Measurements from ENCODE around the gene RNF126. TPM values are rescaled to one million over a fixed set of nuclear protein-coding genes. Genes with fewer than 3 reads are reported as not detected.
"Not testable (repeated sequence)": the region's sequence is repeated elsewhere in the genome, so short reads cannot be mapped to it uniquely, and the experiment has no call there.

The RNF126 gene
- total RNA-seq, 2 donors from 2014 or later: 19.2 to 35.9 TPM

DNA sequence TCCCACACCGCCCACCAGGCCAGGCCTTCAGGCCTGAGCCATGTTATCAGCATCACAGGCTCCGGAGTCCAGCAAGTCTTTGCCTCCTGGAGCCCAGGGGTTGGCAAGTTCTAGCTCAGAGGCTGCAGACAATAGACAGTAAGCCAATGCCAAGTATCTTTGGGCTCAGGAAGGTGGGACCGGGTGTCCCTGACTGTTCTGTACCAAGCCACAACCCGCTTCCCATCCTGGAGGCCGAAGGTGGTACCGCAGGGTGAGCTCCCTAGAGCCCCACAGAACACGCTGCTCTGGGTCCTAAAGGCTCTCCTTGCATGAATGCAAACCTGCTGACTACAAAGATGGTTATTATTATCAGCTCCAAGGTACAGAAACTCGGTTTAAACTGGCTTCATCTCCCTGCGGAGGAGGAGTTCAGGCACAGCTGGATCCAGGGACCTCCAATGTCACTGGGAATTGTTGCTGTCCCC is 7.6 kb upstream of the RNF126 start:
- ATAC-seq (no peak), DNase-seq (no peak)
- intact Hi-C loops (cut with DNase I): no loop called here

DNA sequence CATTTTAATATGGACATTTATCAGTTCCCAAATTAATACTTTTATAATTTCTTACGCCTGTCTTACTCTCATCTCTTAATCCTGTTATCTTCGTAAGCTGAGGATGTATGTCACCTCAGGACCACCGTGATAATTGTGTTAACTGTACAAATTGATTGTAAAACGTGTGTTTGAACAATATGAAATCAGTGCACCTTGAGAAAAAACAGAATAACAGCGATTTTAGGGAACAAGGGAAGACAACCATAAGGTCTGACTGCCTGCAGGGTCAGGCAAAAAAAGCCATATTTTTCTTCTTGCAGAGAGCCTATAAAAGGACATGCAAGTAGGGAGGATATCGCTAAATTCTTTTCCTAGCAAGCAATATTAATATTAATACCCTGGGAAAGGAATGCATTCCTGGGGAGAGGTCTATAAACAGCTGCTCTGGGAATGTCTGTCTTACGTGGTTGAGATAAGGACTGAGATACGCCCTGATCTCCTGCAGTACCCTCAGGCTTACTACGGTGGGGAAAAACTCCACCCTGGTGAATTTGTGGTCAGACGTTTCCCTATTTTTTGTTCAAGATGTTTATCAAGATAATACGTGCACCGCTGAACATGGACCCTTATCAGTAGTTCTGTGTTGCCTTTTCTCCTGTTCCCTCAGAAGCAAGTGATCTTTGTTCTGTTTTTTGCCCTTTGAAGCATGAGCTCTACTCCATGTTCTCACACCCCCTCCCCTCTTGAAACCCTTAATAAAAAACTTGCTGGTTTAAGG is 5.8 kb upstream of the RNF126 start:
- not testable (repeated sequence) for ATAC-seq, DNase-seq
- intact Hi-C loops (cut with DNase I): loop anchor here in 1 of 2 donors (5.0 kb wide), 1 partner anchor 63 kb away; no protein-coding TSS in a partner anchor

DNA sequence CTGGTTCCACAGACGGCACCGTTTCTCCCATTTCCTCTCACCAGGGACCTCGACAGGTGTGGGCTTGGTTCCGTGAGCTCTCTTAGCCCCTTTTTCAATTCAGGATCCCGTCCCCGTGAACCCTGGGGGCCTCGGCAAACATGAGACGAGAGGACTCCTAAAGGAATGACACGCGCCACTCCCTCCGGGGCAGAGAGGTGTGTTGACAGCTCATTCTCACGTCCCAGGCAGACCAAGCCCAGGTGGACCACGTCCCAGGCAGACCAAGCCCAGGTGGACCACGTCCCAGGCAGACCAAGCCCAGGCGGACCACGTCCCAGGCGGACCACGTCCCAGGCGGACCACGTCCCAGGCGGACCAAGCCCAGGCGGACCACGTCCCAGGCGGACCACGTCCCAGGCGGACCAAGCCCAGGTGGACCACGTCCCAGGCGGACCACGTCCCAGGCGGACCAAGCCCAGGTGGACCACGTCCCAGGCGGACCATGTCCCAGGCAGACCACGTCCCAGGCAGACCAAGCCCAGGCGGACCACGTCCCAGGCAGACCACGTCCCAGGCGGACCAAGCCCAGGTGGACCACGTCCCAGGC is 4.1 kb upstream of the RNF126 start:
- intact Hi-C loops (cut with DNase I): loop anchor here in 1 of 2 donors (5.0 kb wide), 1 partner anchor 65 kb away; no protein-coding TSS in a partner anchor
- not testable (repeated sequence) for ATAC-seq

GRCh38 chr19:664913-665443 is 2.0 kb upstream of the RNF126 start:
- DNase-seq: peak; percentile 86
- peak; percentile 16 to 41 for ATAC-seq
- intact Hi-C loops (cut with DNase I): loop anchor here (1.0 to 5.0 kb wide), 2 partner anchors 67 to 69 kb away; no protein-coding TSS in a partner anchor

More for the DNA sequence above, 4.1 kb upstream of the RNF126 start:
- not testable (repeated sequence) for DNase-seq

GRCh38 chr19:663682-664117 is 686 bp upstream of the RNF126 start:
- ATAC-seq (peak in 1 of 2 donors; percentile 6), DNase-seq (no peak)
- intact Hi-C loops (cut with DNase I): no loop called here

GRCh38 chr19:662207-662961 is 630 bp downstream of the RNF126 start:
- ATAC-seq (peak; percentile 2 to 9), DNase-seq (peak; percentile 64)
- intact Hi-C loops (cut with DNase I): no loop called here

DNA sequence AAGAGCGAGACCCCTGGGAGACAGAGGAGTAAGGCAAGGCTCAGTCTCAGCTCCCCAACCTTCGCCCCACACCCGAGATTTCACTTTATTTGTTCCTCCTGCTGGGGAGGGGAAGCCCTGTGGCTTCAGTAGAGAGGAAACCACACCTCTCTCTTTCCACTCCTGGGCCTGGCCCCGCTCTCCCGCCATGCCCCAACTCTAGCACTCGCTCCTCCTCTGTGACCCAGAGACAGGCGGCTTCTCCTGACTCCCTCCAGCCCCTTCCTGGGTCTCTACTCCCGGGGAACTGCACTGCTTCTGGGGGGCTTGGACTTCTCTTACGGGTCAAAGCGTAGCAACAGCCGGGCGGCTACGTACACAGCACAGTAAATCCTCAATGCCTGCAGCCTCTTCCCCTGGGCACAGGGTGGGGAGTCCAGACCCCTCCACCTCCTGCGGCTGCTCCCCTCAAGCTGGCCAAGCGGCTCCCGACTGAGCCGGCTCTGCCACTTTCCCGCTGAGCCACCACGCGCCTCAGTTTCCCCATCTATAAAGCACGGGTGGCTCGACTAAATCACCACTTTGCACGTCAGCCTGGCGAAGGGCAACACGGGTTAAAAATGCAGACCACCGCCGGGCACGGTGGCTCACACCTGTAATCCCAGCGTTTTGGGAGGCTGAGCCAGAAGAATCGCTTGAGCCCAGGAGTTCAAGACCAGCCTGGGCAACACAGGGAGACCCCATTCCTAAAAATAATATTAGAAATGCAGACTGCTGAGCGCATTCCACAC is 1.4 kb downstream of the RNF126 start:
- no peak for DNase-seq
- no peak for ATAC-seq
- intact Hi-C loops (cut with DNase I): no loop called here

DNA sequence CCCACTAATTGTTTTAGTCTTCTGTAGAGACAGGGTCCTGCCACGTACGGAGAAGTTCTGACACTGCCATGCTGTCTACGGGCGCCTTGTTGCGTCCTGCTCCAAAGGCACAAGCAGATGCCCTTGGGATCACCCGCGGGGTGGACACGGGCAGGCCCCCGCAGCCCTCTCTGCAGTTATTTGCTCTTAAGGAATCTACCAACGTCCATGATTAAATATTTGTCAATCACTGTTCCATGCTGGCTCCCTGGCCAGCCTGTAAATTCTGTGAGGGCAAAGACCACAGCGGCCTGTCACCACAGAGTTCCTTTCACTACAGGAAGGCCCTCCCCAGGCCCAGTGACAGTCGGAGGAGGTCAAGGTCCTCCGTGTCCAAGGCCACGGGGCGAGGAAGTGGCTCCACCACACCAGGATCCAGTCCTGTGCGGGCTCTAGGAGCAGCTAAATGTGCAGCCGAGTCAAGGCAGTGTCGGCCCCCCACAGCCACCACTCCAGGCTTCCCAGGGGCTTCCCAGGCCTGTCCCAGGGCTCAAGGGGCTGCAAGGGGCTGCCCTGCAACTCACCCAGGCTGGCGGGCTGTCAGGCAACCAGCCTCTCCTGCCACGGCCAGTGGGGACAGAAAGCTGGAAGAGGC is 2.1 kb downstream of the RNF126 start:
- intact Hi-C loops (cut with DNase I): no loop called here
- no peak for DNase-seq
- no peak for ATAC-seq

- peak; percentile 54 to 61 for ATAC-seq
- intact Hi-C loops (cut with DNase I): no loop called here
These were observed 3.8 kb downstream of the RNF126 start for GRCh38 chr19:658916-659839.

DNA sequence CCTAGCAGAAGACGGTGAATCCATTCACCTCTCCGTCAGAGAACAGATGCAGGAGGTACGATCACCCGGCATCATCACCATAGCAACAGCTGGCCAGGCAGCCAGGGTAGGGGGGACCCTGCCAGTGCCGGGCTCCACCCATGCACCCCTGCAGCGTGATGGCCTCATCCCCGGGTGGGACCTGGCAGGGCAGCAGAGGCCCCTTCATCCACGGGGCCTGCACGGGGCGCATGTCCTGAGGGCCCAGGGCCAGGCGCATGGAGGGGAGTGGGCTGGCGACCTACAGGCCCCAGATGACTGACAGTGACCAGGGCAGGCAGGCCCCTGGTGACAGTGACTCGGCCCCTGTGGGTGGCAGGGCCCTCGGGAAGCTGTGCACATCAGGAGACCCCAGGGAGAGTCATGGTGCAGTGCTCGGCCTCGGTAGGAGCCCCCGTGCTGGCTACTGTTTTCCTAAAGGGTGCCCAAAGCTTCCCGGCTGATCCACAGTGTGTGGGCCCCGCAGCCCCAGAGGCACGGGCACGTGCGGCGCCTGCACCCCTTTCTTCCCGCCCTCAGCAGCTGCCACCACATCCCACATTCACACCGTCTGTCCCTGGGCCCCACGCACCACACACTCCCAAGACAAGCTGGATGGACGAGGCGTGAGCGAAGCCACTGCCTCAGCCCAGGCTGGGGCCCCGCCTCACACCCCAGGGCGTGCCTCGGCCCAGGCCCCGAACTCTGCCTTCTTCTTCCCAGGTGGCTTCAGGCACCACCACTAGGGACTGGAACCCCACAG is 4.8 kb downstream of the RNF126 start:
- ATAC-seq (no peak), DNase-seq (no peak)
- intact Hi-C loops (cut with DNase I): no loop called here

More at GRCh38 chr19:658916-659839, 3.8 kb downstream of the RNF126 start:
- DNase-seq: peak; percentile 79

GRCh38 chr19:657611-658010 is 5.4 kb downstream of the RNF126 start:
- DNase-seq (no peak), ATAC-seq (no peak)
- intact Hi-C loops (cut with DNase I): no loop called here

GRCh38 chr19:656751-657559 is 6.1 kb downstream of the RNF126 start:
- intact Hi-C loops (cut with DNase I): no loop called here
- DNase-seq (no peak), ATAC-seq (no peak)

DNA sequence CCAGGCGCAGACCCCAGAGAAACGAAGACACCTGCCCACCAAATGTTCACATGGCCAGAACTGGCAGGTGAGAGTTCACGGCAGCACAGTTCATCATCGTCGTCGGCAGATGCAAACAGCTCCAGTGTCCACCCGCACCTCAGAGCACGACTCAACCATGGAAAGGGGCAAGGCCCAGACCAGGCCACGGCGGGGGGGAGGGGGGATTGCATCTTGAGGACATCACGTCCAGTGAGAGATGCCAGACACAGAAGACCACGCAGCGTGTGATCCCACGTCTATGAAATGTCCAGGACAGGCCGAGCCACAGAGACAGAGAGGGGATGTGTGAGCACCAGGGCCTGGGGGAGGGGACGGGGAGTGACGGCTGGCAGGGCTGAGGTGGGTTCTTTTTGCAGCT is 7.3 kb downstream of the RNF126 start:
- intact Hi-C loops (cut with DNase I): no loop called here
- ATAC-seq (no peak), DNase-seq (no peak)

- no peak for ATAC-seq
- intact Hi-C loops (cut with DNase I): no loop called here
These were observed 9.6 kb downstream of the RNF126 start for GRCh38 chr19:653425-653824.

More at GRCh38 chr19:653425-653824, 9.6 kb downstream of the RNF126 start:
- no peak for DNase-seq
